A549 (cell line): ENCODE measurements around the gene FCSK. TPM values are rescaled to one million over a fixed set of nuclear protein-coding genes. Genes with fewer than 3 reads are reported as not detected.
A peak's percentile ranks its signal among the peaks of the same experiment; 100 is the strongest.

Source experiments
- ATAC-seq, 2 experiments: fragments of 200-7000 bp in 1 of 2; fragments of >200 bp in 1 of 2; cut with Nextera tagmentation in 1 of 2; cut with Tn5 transposase in 1 of 2; 3 replicates each; pipeline versions ENCODE4 v1.8.0 to v1.9.1; 2018 to 2020; ENCODE audit warnings: mild to moderate bottlenecking in 1 of 2, moderate library complexity in 1 of 2
- CTCF ChIA-PET: fragments of 300-600 bp; sonication (Branson Sonifier 250); formaldehyde crosslinking; extraction: SDS; loops from one replicate; lab custom pipeline; 2021; ENCODE audit warnings: antibody characterized with exemption, inconsistent platforms; lab: Yijun Ruan, JAX
- POLR2A ChIA-PET: fragments of 350-600 bp; formaldehyde crosslinking; extraction: SDS; loops from one replicate; lab custom pipeline; 2021; ENCODE audit warnings: antibody characterized with exemption, inconsistent platforms; lab: Yijun Ruan, JAX
- DNase-seq, 2 experiments: peaks; one replicate each; pipeline versions ENCODE4 v3.0.0 to v3.0.0-alpha.2; 2011 to 2016; ENCODE audit warnings: low read depth in 1 of 2, low spot score in 1 of 2
- FAIRE-seq: peaks from 2 replicates; lab custom pipeline; 2011; peaks lifted over from hg19 to GRCh38; lab: Jason Lieb, UNC
- H3K27ac ChIP-seq, 2 experiments: fragments of >200 bp; sonication (Bioruptor Twin); formaldehyde crosslinking; 3 replicates each; pipeline ENCODE4 v1.5.1; 2016 to 2017
- H3K4me1 ChIP-seq: fragments of >200 bp; sonication (Bioruptor Twin); formaldehyde crosslinking; 3 replicates; pipeline ENCODE4 v1.6.1; 2016
- H3K4me2 ChIP-seq: fragments of >200 bp; sonication (Bioruptor Twin); formaldehyde crosslinking; 3 replicates; pipeline ENCODE4 v1.6.1; 2016
- H3K4me3 ChIP-seq: fragments of >200 bp; sonication (Bioruptor Twin); formaldehyde crosslinking; 3 replicates; pipeline ENCODE4 v1.5.1; 2016
- H3K9me3 ChIP-seq: fragments of >200 bp; sonication (Bioruptor Twin); formaldehyde crosslinking; 3 replicates; pipeline ENCODE4 v1.6.1; 2016
- BCL3 ChIP-seq: fragments of >200 bp; sonication (Bioruptor Twin); formaldehyde crosslinking; IDR thresholded peaks from 3 replicates; pipeline ENCODE4 v1.6.1; 2016
- CBX2 ChIP-seq: fragments of 200-600 bp; sonication (generic); IDR thresholded peaks from 2 replicates; pipeline ENCODE4 v1.6.1; 2016; ENCODE audit warnings: low read depth, mild to moderate bottlenecking, borderline replicate concordance
- CBX8 ChIP-seq: fragments of 200-600 bp; sonication (generic); IDR thresholded peaks from 2 replicates; pipeline ENCODE4 v1.6.1; 2016
- CTCF ChIP-seq: fragments of >200 bp; sonication (Bioruptor Twin); formaldehyde crosslinking; IDR thresholded peaks from 3 replicates; pipeline ENCODE4 v1.5.1; 2016
- E2F6 ChIP-seq: IDR thresholded peaks from 2 replicates; pipeline ENCODE4 v1.6.1; 2012; ENCODE audit warnings: low read depth, borderline replicate concordance
- EHF ChIP-seq: fragments of 250-450 bp; sonication (Bioruptor Pico); IDR thresholded peaks from 2 replicates; pipeline ENCODE4 v1.5.0; 2020; ENCODE audit warnings: mild to moderate bottlenecking
- EHMT2 ChIP-seq: fragments of 200-600 bp; sonication (generic); IDR thresholded peaks from 2 replicates; pipeline ENCODE4 v1.6.1; 2016; ENCODE audit warnings: antibody characterized with exemption, low read depth, mild to moderate bottlenecking, moderate library complexity
- ESRRA ChIP-seq: fragments of 150-350 bp; IDR thresholded peaks from 2 replicates; pipeline ENCODE4 v1.6.1; 2014; ENCODE audit warnings: mild to moderate bottlenecking, low read length, borderline replicate concordance
- FOSL2 ChIP-seq, 2 experiments: fragments of 450-650 bp in 1 of 2; fragments of >200 bp in 1 of 2; sonication (Bioruptor Twin) in 1 of 2; formaldehyde crosslinking; IDR thresholded peaks; 2 replicates each; pipeline versions ENCODE4 v1.5.0 to v1.6.1; 2016 to 2020; ENCODE audit warnings: mild to moderate bottlenecking in 1 of 2, moderate library complexity in 1 of 2
- FOXS1 ChIP-seq: fragments of 250-450 bp; sonication (Bioruptor Pico); IDR thresholded peaks from 2 replicates; pipeline ENCODE4 v1.5.0; 2020; ENCODE audit warnings: mild to moderate bottlenecking, moderate library complexity
- HDAC2 ChIP-seq: fragments of 200-600 bp; sonication (generic); IDR thresholded peaks from 2 replicates; pipeline ENCODE4 v1.6.1; 2016
- HMGXB4 ChIP-seq: fragments of 250-450 bp; sonication (Bioruptor Pico); IDR thresholded peaks from 2 replicates; pipeline ENCODE4 v1.5.0; 2021; ENCODE audit warnings: mild to moderate bottlenecking, moderate library complexity, borderline replicate concordance
- HOXB13 ChIP-seq: fragments of 250-450 bp; sonication (Bioruptor Pico); IDR thresholded peaks from 2 replicates; pipeline ENCODE4 v1.5.0; 2020; ENCODE audit warnings: low read depth, mild to moderate bottlenecking, moderate library complexity
- MAFK ChIP-seq: fragments of 450-650 bp; IDR thresholded peaks from 2 replicates; pipeline ENCODE4 v1.6.1; 2014; ENCODE audit not compliant: partially characterized antibody
- MAX ChIP-seq: IDR thresholded peaks from 2 replicates; pipeline ENCODE4 v1.6.1; 2012
- MAZ ChIP-seq: fragments of 150-350 bp; IDR thresholded peaks from 2 replicates; pipeline ENCODE4 v1.6.1; 2014; ENCODE audit warnings: antibody characterized with exemption, low read depth, low read length, borderline replicate concordance
- NR3C1 ChIP-seq: fragments of >200 bp; sonication (Bioruptor Twin); formaldehyde crosslinking; IDR thresholded peaks from 3 replicates; pipeline ENCODE4 v1.6.1; 2017
- PHF8 ChIP-seq: fragments of 200-600 bp; sonication (generic); IDR thresholded peaks from 2 replicates; pipeline ENCODE4 v1.6.1; 2016; ENCODE audit warnings: low read depth, mild to moderate bottlenecking, antibody characterized with exemption, moderate library complexity, borderline replicate concordance
- POLR2A ChIP-seq: IDR thresholded peaks from 2 replicates; pipeline ENCODE4 v1.6.1; 2012; ENCODE audit warnings: mild to moderate bottlenecking, low read length
- POLR2AphosphoS2 ChIP-seq: conservative IDR thresholded peaks from 2 replicates; pipeline ENCODE4 v1.6.1; 2012; ENCODE audit warnings: low read length, improper control_type of control experiment, inconsistent platforms
- RAD21 ChIP-seq, 2 experiments: fragments of >200 bp in 1 of 2; sonication (Bioruptor Twin) in 1 of 2; formaldehyde crosslinking in 1 of 2; IDR thresholded peaks in 1 of 2; conservative IDR thresholded peaks in 1 of 2; 2 replicates in 1 of 2; 3 replicates in 1 of 2; pipeline ENCODE4 v1.6.1; 2012 to 2018; ENCODE audit warnings: inconsistent platforms in 1 of 2
- RFX5 ChIP-seq: fragments of 450-650 bp; IDR thresholded peaks from 2 replicates; pipeline ENCODE4 v1.7.1; 2014; ENCODE audit warnings: antibody characterized with exemption, mild to moderate bottlenecking, moderate library complexity
- RNF2 ChIP-seq: fragments of 200-600 bp; sonication (generic); IDR thresholded peaks from 2 replicates; pipeline ENCODE4 v1.6.1; 2016; ENCODE audit warnings: low read depth, mild to moderate bottlenecking, antibody characterized with exemption, moderate library complexity, borderline replicate concordance
- SREBF2 ChIP-seq: fragments of 450-650 bp; IDR thresholded peaks from 2 replicates; pipeline ENCODE4 v1.6.1; 2014; ENCODE audit warnings: mild to moderate bottlenecking, moderate library complexity
- TFCP2L1 ChIP-seq: fragments of 250-450 bp; sonication (Bioruptor Pico); IDR thresholded peaks from 2 replicates; pipeline ENCODE4 v1.5.0; 2021; ENCODE audit warnings: mild to moderate bottlenecking
- ZNF302 ChIP-seq: fragments of 250-450 bp; sonication (Bioruptor Pico); IDR thresholded peaks from 2 replicates; pipeline ENCODE4 v1.9.0; 2021; ENCODE audit warnings: inconsistent platforms, mild to moderate bottlenecking, moderate library complexity
- WGBS: methylation state at CpG from one replicate; pipeline ENCODE4 v1.1.6; 2017; ENCODE audit errors: missing lambda C conversion rate; 5-methylcytosine and 5-hydroxymethylcytosine counted together
- polyA plus RNA-seq, 4 experiments: library from polyadenylated mRNA; depleted of rRNA in 3 of 4; stranded (reverse); fragments of >200 nt; fragmentation: RNase III in 1 of 4; extraction: RNeasy Plus Mini Kit Qiagen cat#74134 plus additional on column Dnase treatment in 1 of 4; gene quantifications; 2 replicates in 3 of 4; 3 replicates in 1 of 4; pipeline ENCODE4 v1.2.3, GENCODE V29; 2011 to 2017
- TF ChIP-seq, protein P1 (sequence below): IDR thresholded peaks from 2 replicates; pipeline ENCODE4 v1.6.1; 2012

The FCSK gene
- polyA plus RNA-seq, 2 of the 4 experiments (the other 2 are of a cell fraction), result 5.7 to 6.8 TPM

DNA sequence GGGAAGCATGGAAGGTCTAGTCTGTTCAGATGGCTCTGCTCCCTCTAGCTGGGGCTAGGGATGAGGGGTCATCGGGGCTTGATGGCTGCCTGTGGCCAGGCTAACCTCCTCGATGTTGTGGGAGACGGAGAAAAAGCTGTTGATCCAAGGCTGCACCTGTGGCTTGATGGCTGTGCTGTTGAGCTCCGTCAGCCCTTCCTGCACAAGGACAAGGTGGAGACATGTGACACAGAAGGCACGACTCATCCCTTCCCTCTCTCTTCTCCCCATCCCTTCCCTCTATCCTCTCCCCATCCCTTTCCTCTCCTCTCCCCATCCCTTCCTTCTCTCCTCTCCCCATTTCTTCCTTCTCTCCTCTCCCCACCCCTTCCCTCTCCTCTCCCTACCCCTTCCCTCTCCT lies 28.2 kb downstream of the FCSK start:
- TF ChIP-seq ZNF302 (CRISPR knock-in tag), result no peak
- TF ChIP-seq POLR2AphosphoS2, result no peak
- no peak for TF ChIP-seq FOSL2 (IDR thresholded peaks at IDR 0.05)
- TF ChIP-seq FOSL2 (CRISPR knock-in tag; IDR thresholded peaks at IDR 0.05), result no peak
- no peak for TF ChIP-seq MAX
- TF ChIP-seq HDAC2, result no peak
- TF ChIP-seq SREBF2, result no peak
- no peak for TF ChIP-seq POLR2A
- no peak for TF ChIP-seq CBX2
- TF ChIP-seq RNF2, result no peak
- TF ChIP-seq MAFK, result no peak
- no peak for TF ChIP-seq EHF
- no peak for TF ChIP-seq MAZ
- TF ChIP-seq CBX8, result no peak
- no peak for TF ChIP-seq ESRRA
- TF ChIP-seq, protein P1, sequence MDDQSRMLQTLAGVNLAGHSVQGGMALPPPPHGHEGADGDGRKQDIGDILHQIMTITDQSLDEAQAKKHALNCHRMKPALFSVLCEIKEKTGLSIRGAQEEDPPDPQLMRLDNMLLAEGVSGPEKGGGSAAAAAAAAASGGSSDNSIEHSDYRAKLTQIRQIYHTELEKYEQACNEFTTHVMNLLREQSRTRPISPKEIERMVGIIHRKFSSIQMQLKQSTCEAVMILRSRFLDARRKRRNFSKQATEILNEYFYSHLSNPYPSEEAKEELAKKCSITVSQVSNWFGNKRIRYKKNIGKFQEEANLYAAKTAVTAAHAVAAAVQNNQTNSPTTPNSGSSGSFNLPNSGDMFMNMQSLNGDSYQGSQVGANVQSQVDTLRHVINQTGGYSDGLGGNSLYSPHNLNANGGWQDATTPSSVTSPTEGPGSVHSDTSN, result no peak
- no peak for TF ChIP-seq FOXS1 (CRISPR knock-in tag)
- ChIA-PET POLR2A (no interaction called here), CTCF (interaction anchor here (1.2 to 2.0 kb wide), 3 partner anchors 11 to 102 kb away, joined by 3 to 6 read pairs (median 4); no protein-coding TSS in a partner anchor)
- no peak for DNase-seq
- H3K4me2 ChIP-seq, result no peak overlapping the region
- H3K4me1 ChIP-seq, result peaks cover 8% of the 10 kb centered on the region; the same call in 2 of the 3 replicates
- WGBS, result 75% methylated on average over 5 of the region's 5 CpGs
- ATAC-seq, result peak; percentile 38 to 57; a peak in 5 of 6 replicates
- no peaks in the 10 kb centered on the region for H3K9me3 ChIP-seq
- H3K27ac ChIP-seq, result peak overlapping the region in 1 of 2 experiments; percentile 63; a peak in 2 of 6 replicates
- FAIRE-seq, result no peak
- no peak overlapping the region for H3K4me3 ChIP-seq

GRCh38 chr16:70483426-70483825 lies 29.0 kb downstream of the FCSK start:
- H3K27ac ChIP-seq, result no peak overlapping the region
- TF ChIP-seq PHF8 (no peak), RFX5 (no peak), BCL3 (no peak), HMGXB4 (CRISPR knock-in tag) (no peak), CTCF (no peak), NR3C1 (no peak), HDAC2 (no peak), TFCP2L1 (CRISPR knock-in tag) (no peak), POLR2AphosphoS2 (no peak), HOXB13 (CRISPR knock-in tag) (no peak), RAD21 (conservative IDR thresholded peaks at IDR 0.05 in 1 of 2, IDR thresholded peaks at IDR 0.05 in 1 of 2) (no peak), CBX2 (no peak), EHMT2 (no peak), MAFK (no peak), E2F6 (no peak)
- DNase-seq, result no peak
- no peak overlapping the region for H3K4me3 ChIP-seq
- no peak for FAIRE-seq
- ATAC-seq, result no peak
- 96% methylated on average over 5 of the region's 5 CpGs for WGBS
- H3K9me3 ChIP-seq, result no peaks in the 10 kb centered on the region
- H3K4me2 ChIP-seq, result no peak overlapping the region
- ChIA-PET CTCF (interaction anchor here (0.7 to 2.0 kb wide), 10 partner anchors 10 to 288 kb away, joined by 3 to 9 read pairs (median 4); no protein-coding TSS in a partner anchor), POLR2A (no interaction called here)
- H3K4me1 ChIP-seq, result peaks cover 8% of the 10 kb centered on the region; the same call in 2 of the 3 replicates
